Measurements from ENCODE around the gene LRRC8C. TPM values are rescaled to one million over a fixed set of nuclear protein-coding genes. Genes with fewer than 3 reads are reported as not detected.

LRRC8C gene
- total and polyA plus RNA-seq, 2 experiments from 2014 or later, result 3.6 to 7.3 TPM

GRCh38 chr1:89723144-89723543, 90.2 kb downstream of the LRRC8C start:
- in situ Hi-C loops (cut with MboI), result no loop called here
- H3K27ac ChIP-seq, result 0 out of 2 replicates have a peak overlapping the region, but pooled peaks have one; percentile 90
- peaks cover 63% of the 10 kb centered on the region for H3K4me1 ChIP-seq (ENCODE audit: insufficient read depth)

DNA sequence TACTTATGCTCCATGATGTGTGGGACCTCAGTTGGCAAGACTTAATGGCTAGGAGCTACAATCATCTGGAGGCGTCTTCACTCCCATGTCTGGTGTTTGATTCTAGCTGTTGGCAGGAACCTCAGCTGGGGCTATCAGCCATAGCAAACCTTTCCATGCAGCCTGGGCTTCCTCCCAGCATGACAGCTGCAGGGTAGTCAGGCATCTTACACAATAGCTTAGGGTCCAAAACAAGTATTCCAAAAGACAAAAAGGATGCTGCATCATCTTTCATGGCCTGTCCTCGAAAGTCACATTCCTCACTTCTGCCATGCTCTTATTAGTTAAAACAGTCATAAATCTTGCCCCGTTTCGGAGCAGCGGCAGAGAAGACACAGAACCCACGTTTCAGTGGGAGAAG, 90.9 kb downstream of the LRRC8C start:
- H3F3A ChIP-seq (ENCODE audit: insufficient read depth), result peaks cover 55% of the 10 kb centered on the region

More at GRCh38 chr1:89723144-89723543, 90.2 kb downstream of the LRRC8C start:
- H3K9me3 ChIP-seq (ENCODE audit: low read depth), result no peaks in the 10 kb centered on the region
- 98 to 100% methylated on average over 2 of the region's 2 CpGs for WGBS, 2 experiments (ENCODE audit: low coverage in 1 of 2, low lambda C conversion rate in 2 of 2, missing lambda C conversion rate in 2 of 2)
- no peak overlapping the region for H2AFZ ChIP-seq
- no peaks in the 10 kb centered on the region for H3K36me3 ChIP-seq (ENCODE audit: low read depth)
- no peak overlapping the region for H3K4me3 ChIP-seq
- no peak overlapping the region for H3K9ac ChIP-seq
- H3F3A ChIP-seq (ENCODE audit: insufficient read depth), result peaks cover 57% of the 10 kb centered on the region
- no peaks in the 10 kb centered on the region for H3K9me2 ChIP-seq (ENCODE audit: insufficient read depth)
- TF ChIP-seq EZH2phosphoT487 (IDR thresholded peaks at IDR 0.05; ENCODE audit: insufficient read depth, low read depth), result no peak
- TF ChIP-seq EZH2 (IDR thresholded peaks at IDR 0.05; ENCODE audit: insufficient read depth, poor library complexity, severe bottlenecking), result no peak
- no peaks in the 10 kb centered on the region for H3K27me3 ChIP-seq (replicated peaks; ENCODE audit: insufficient read depth)
- H4K20me1 ChIP-seq (ENCODE audit: insufficient read depth), result no peaks in the 10 kb centered on the region
- no peak for DNase-seq
- H3K4me2 ChIP-seq (ENCODE audit: unreplicated experiment), result peak overlapping the region; percentile 72
- no peaks in the 10 kb centered on the region for H3K79me2 ChIP-seq (ENCODE audit: insufficient read depth)

DNA sequence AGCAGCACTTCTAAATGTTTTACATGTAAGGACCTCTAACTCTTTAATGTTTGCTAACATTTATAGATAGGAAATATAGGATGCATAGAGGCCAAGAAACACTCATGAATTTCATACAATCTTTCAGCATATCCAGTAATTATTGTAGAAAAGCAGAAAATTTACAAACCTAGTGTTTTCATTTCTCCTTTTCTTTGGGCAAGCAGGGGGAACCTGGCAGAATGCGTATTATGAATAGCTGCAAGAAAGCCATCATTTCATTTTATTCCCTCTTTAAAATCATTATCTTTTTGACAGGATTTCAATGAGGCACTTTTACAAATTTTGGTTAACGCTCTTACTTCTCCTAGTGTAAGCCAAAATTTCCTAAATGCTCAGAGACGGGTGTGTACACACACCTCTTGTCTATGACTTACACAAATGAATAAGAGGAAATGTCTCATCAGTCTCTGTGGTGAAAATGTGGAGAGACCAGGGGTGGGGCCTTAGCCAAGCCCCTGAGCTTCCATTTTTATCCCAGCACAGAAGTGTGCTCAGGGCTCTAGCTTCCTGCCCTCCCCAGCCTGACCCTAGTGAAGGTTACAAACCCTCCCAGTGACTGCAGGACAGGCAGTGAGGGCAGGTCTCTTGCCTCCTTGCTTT, 91.6 kb downstream of the LRRC8C start:
- Histone ChIP-seq H3F3A (ENCODE audit: insufficient read depth) (peaks cover 49% of the 10 kb centered on the region), H3K9me3 (ENCODE audit: low read depth) (no peaks in the 10 kb centered on the region), H3K4me2 (ENCODE audit: unreplicated experiment) (peak overlapping the region; percentile 72), H3K4me3 (peak overlapping the region; percentile 36), H3K9ac (peak overlapping the region; percentile 61), H3K4me1 (ENCODE audit: insufficient read depth) (peaks cover 49% of the 10 kb centered on the region), H4K20me1 (ENCODE audit: insufficient read depth) (no peaks in the 10 kb centered on the region), H3K9me2 (ENCODE audit: insufficient read depth) (no peaks in the 10 kb centered on the region), H3K27ac (peak overlapping the region; percentile 90), H3K79me2 (ENCODE audit: insufficient read depth) (no peaks in the 10 kb centered on the region), H3K27me3 (replicated peaks; ENCODE audit: insufficient read depth) (no peaks in the 10 kb centered on the region), H3K36me3 (ENCODE audit: low read depth) (no peaks in the 10 kb centered on the region), H2AFZ (peak overlapping the region; percentile 48)
- TF ChIP-seq EZH2phosphoT487 (IDR thresholded peaks at IDR 0.05; ENCODE audit: insufficient read depth, low read depth) (no peak), EZH2 (IDR thresholded peaks at IDR 0.05; ENCODE audit: insufficient read depth, poor library complexity, severe bottlenecking) (no peak)
- 28 to 33% methylated on average over 3 of the region's 3 CpGs for WGBS, 2 experiments (ENCODE audit: low coverage in 1 of 2, low lambda C conversion rate in 2 of 2, missing lambda C conversion rate in 2 of 2)
- in situ Hi-C loops (cut with MboI), result no loop called here
- DNase-seq, result peak; percentile 80

More for the DNA sequence above, 90.9 kb downstream of the LRRC8C start:
- Histone ChIP-seq H3K4me2 (ENCODE audit: unreplicated experiment) (peak overlapping the region; percentile 72), H3K27ac (peak overlapping the region; percentile 90), H2AFZ (no peak overlapping the region), H3K36me3 (ENCODE audit: low read depth) (no peaks in the 10 kb centered on the region), H3K9me2 (ENCODE audit: insufficient read depth) (no peaks in the 10 kb centered on the region), H3K27me3 (replicated peaks; ENCODE audit: insufficient read depth) (no peaks in the 10 kb centered on the region), H3K9me3 (ENCODE audit: low read depth) (no peaks in the 10 kb centered on the region), H3K4me1 (ENCODE audit: insufficient read depth) (peaks cover 56% of the 10 kb centered on the region), H3K9ac (peak overlapping the region; percentile 61), H4K20me1 (ENCODE audit: insufficient read depth) (no peaks in the 10 kb centered on the region), H3K4me3 (peak overlapping the region; percentile 36), H3K79me2 (ENCODE audit: insufficient read depth) (no peaks in the 10 kb centered on the region)
- DNase-seq, result peak; percentile 86
- in situ Hi-C loops (cut with MboI), result no loop called here
- WGBS, 2 experiments (ENCODE audit: low coverage in 1 of 2, low lambda C conversion rate in 2 of 2, missing lambda C conversion rate in 2 of 2), result 3 to 4% methylated on average over 6 of the region's 6 CpGs
- TF ChIP-seq EZH2 (IDR thresholded peaks at IDR 0.05; ENCODE audit: insufficient read depth, poor library complexity, severe bottlenecking) (no peak), EZH2phosphoT487 (IDR thresholded peaks at IDR 0.05; ENCODE audit: insufficient read depth, low read depth) (no peak)

DNA sequence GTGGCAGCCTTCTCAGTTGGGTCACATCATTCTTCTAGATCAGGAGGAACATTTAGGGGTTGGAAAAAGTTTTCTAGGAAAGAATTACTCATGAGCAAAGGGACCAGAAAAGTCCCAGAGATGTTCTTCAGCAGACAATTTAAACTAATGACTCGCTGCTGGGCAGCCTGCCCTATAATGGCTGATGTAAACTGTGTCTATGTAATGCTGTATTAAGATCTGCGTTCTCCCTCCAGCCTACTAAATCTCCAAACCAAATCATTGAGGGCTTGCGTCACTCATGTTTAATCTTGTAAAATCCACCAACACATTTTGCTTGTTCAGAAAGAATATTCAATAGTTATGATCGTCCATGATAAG, 92.1 kb downstream of the LRRC8C start:
- peak overlapping the region; percentile 36; the same call in 1 of the 2 replicates for H3K4me3 ChIP-seq
- H3K36me3 ChIP-seq (ENCODE audit: low read depth), result no peaks in the 10 kb centered on the region
- TF ChIP-seq EZH2phosphoT487 (IDR thresholded peaks at IDR 0.05; ENCODE audit: insufficient read depth, low read depth) (no peak), EZH2 (IDR thresholded peaks at IDR 0.05; ENCODE audit: insufficient read depth, poor library complexity, severe bottlenecking) (no peak)
- peaks cover 44% of the 10 kb centered on the region for H3F3A ChIP-seq (ENCODE audit: insufficient read depth)
- no peaks in the 10 kb centered on the region for H3K9me2 ChIP-seq (ENCODE audit: insufficient read depth)
- no peaks in the 10 kb centered on the region for H4K20me1 ChIP-seq (ENCODE audit: insufficient read depth)
- H3K79me2 ChIP-seq (ENCODE audit: insufficient read depth), result no peaks in the 10 kb centered on the region
- in situ Hi-C loops (cut with MboI), result no loop called here
- 19 to 25% methylated on average over 4 of the region's 4 CpGs for WGBS, 2 experiments (ENCODE audit: low coverage in 1 of 2, low lambda C conversion rate in 2 of 2, missing lambda C conversion rate in 2 of 2)
- H2AFZ ChIP-seq, result peak overlapping the region; percentile 48
- H3K27me3 ChIP-seq (replicated peaks; ENCODE audit: insufficient read depth), result no peaks in the 10 kb centered on the region
- H3K4me1 ChIP-seq (ENCODE audit: insufficient read depth), result peaks cover 44% of the 10 kb centered on the region
- H3K9me3 ChIP-seq (ENCODE audit: low read depth), result no peaks in the 10 kb centered on the region
- peak; percentile 94 for DNase-seq
- peak overlapping the region; percentile 72 for H3K4me2 ChIP-seq (ENCODE audit: unreplicated experiment)
- H3K27ac ChIP-seq, result peak overlapping the region; percentile 90
- peak overlapping the region; percentile 61 for H3K9ac ChIP-seq
